ENCODE measurements around the gene TJP2.

The TJP2 gene

GRCh38 chr9:69186841-69187611 is 12.9 kb downstream of the TJP2 start:
- no peak for DNase-seq (ENCODE audit: low read depth)
- in situ Hi-C loops (cut with HindIII; ENCODE audit: low sequenced_read_pairs) = loop anchor here (5.0 to 25.0 kb wide), 2 partner anchors 35 to 200 kb away; no protein-coding TSS in a partner anchor
- no peak for TF ChIP-seq CTCF (IDR thresholded peaks at IDR 0.05; ENCODE audit: low read depth, low read length, missing control alignments)
- H3K4me3 ChIP-seq (ENCODE audit: low read depth, low read length) = no peak overlapping the region

- in situ Hi-C loops (cut with HindIII; ENCODE audit: low sequenced_read_pairs) = loop anchor here (5.0 to 25.0 kb wide), 2 partner anchors 37 to 198 kb away; no protein-coding TSS in a partner anchor
Measured at GRCh38 chr9:69188975-69189374, 14.9 kb downstream of the TJP2 start.

GRCh38 chr9:69190086-69190862 is 16.2 kb downstream of the TJP2 start:
- TF ChIP-seq CTCF (IDR thresholded peaks at IDR 0.05; ENCODE audit: low read depth, low read length, missing control alignments) = no peak
- no peak overlapping the region for H3K4me3 ChIP-seq (ENCODE audit: low read depth, low read length)
- in situ Hi-C loops (cut with HindIII; ENCODE audit: low sequenced_read_pairs) = loop anchor here (25.0 kb wide), 1 partner anchor 197 kb away; no protein-coding TSS in a partner anchor
- no peak for DNase-seq (ENCODE audit: low read depth)

More at GRCh38 chr9:69188975-69189374, 14.9 kb downstream of the TJP2 start:
- DNase-seq (ENCODE audit: low read depth) = no peak
- TF ChIP-seq CTCF (IDR thresholded peaks at IDR 0.05; ENCODE audit: low read depth, low read length, missing control alignments) = no peak
- H3K4me3 ChIP-seq (ENCODE audit: low read depth, low read length) = no peak overlapping the region

GRCh38 chr9:69190863-69191181 is 16.7 kb downstream of the TJP2 start:
- no peak for TF ChIP-seq CTCF (IDR thresholded peaks at IDR 0.05; ENCODE audit: low read depth, low read length, missing control alignments)
- in situ Hi-C loops (cut with HindIII; ENCODE audit: low sequenced_read_pairs) = loop anchor here (25.0 kb wide), 1 partner anchor 196 kb away; no protein-coding TSS in a partner anchor
- no peak overlapping the region for H3K4me3 ChIP-seq (ENCODE audit: low read depth, low read length)
- DNase-seq (ENCODE audit: low read depth) = no peak

DNA sequence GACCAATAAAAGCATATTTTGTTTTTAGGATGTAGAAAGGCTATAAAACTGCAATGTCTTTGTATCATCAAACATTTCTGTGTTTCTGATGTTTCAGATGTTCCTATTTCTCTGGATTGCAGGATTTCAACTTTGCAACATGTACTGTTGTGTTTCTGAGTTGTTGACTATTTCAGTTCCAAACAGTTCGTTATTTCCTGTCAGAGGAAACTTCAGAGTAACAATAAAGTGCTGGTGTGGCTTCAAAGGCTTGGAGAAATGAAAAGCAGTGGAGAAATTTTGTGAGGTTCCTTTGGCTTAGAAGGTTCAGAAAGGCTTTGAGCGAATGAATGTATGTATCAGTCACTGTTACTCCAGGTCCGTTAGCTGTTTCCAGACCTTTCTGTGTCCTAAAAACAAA is 17.2 kb downstream of the TJP2 start:
- DNase-seq (ENCODE audit: low read depth) = no peak
- in situ Hi-C loops (cut with HindIII; ENCODE audit: low sequenced_read_pairs) = loop anchor here (25.0 kb wide), 1 partner anchor 196 kb away; no protein-coding TSS in a partner anchor
- no peak for TF ChIP-seq CTCF (IDR thresholded peaks at IDR 0.05; ENCODE audit: low read depth, low read length, missing control alignments)
- H3K4me3 ChIP-seq (ENCODE audit: low read depth, low read length) = no peak overlapping the region

- no peak for TF ChIP-seq CTCF (IDR thresholded peaks at IDR 0.05; ENCODE audit: low read depth, low read length, missing control alignments)
- DNase-seq (ENCODE audit: low read depth) = no peak
- H3K4me3 ChIP-seq (ENCODE audit: low read depth, low read length) = no peak overlapping the region
- in situ Hi-C loops (cut with HindIII; ENCODE audit: low sequenced_read_pairs) = loop anchor here (25.0 kb wide), 1 partner anchor 195 kb away; no protein-coding TSS in a partner anchor
Measured at GRCh38 chr9:69192214-69192613, 18.1 kb downstream of the TJP2 start.

All from astrocyte of the cerebellum (primary cell).